A375 (cell line): ENCODE data around the gene GPR89A. TPM values are rescaled to one million over a fixed set of nuclear protein-coding genes. Genes with fewer than 3 reads are reported as not detected.

Experiments
- total RNA-seq: library from RNA; depleted of rRNA; stranded (reverse); fragments of >200 nt; shearing (Covaris generic); gene quantifications from 2 replicates; pipeline ENCODE4 v1.2.3, GENCODE V29; 2014; rRNA removed

The GPR89A gene
- total RNA-seq, result 19.1 and 20.0 TPM in 2 replicates

DNA sequence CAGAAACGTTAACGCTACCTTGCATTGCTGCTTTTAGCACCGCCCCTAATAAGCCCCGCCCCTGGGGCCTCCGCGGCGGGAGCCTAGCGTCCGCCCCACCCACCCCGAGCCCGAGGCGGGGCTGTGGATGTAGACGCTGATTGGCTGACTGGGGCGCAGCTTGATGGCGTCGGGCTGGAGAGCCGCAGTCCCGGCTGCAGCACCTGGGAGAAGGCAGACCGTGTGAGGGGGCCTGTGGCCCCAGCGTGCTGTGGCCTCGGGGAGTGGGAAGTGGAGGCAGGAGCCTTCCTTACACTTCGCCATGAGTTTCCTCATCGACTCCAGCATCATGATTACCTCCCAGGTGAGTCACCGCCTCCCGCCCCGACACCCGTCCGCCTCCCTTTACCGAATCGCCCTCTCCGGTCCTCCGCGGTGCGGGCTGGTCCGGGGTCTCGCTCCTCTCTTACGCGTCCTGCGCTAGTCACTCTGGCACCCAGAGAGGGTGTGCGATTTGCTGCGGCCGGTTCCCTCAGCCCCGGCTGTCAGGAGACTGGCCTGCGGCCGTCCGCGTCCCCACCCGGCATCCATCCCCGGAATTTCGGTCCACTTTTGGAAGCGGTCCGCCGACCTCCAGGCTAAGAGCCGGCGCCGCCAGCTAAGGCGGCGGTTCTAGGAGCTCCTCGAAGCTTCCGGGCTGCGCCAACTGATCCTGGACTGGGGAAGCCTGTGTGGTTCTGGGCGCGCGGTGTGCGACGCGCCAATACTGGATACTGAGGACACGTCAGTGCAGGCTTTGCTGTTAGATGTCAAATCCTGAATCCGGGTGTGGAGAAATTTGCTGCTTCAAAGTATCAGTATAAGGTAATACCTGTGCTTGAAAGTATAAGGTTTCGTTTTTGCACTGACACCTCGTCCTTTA lies at the start of gene GPR89A:
Gene GPR89A (plus strand): TSS at position 156 of the 901 bp plus-strand sequence. CDS start 146 bp downstream, at position 302.

DNA sequence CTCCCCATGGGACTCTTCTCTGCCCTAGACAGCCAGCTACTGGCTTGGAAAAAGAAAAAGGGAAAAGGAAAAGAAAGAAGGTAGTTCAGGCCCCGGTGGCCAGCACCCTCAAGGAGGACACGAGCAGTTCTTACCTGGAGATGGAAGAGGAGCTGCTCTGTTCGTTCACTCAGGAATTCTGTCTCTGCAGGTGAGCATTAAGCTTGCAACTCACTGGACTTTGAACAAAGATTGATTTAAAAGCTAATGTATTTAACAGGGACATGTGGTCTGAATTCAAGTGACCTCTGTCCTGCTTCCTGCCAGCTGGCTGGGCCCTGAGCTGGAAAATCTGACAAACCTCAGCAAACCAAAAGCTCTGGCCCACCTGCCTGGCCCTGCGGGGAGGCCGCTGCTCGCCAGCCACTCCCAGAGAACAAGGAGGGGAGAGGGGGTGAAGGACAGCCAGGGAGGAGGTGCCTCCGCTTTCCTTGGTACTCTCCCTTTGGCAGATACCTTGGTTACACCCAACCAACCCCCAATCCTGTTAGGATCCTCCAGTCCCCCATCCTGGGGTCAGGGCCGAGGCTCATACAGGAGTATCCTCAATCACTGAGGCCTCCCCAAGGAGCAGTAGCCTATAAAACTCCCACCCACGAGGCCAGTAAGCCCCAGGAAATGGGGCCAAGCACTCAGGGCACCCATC lies 99.5 kb downstream of the GPR89A start, which contains the start of gene PDZK1:
Gene PDZK1 (minus strand): TSS at position 186 of the 685 bp plus-strand sequence. CDS start 19,347 bp downstream, outside the sequence.

DNA sequence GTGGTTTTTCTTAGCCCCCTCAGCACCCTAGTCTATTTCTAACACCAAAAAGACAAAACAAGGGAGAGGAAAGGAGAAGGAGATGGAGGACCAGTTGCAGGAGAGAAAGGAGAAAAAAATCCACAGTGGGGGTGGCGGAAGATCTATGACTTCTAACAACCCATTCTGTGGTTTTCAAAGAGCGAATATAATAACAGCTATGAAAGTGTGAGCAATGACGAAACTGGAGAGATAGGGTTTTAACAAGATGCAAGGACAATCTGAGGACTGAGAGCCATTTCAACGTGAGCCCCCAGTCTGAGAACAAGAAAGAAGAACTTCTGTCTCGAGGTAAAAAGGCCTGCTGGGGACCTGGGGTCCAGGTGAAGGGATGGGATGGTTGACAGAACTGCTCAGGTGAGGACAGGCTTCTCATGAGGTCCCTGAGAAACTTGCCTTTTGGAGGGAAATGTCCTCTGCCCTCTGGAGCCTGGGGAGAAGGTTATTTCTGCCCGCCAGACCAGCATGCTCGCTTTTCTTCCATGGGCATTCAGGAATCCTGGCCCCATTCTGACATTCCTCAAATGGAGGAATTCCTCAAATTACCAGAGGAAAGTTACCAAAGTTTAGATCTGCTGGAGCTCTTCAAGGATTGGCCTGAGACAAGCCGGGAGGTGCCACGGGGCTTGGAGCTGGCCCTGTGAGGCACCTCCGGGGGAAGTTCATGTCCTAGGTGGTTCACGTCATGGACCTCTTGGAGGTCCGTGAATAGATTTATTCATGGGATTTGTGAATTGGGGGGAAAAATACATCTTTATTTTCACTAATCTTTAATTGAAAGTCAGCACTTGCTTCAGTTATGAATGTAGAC lies 111.7 kb downstream of the GPR89A start, which contains the start of gene CD160:
Gene CD160 (plus strand): TSS at position 270 of the 850 bp plus-strand sequence. CDS start 8,829 bp downstream, outside the sequence.

Other genes starting within 250 kb of the GPR89A start
- 3.4 and 4.2 TPM in 2 replicates for gene NBPF20, start 182.4 kb upstream of the GPR89A start, total RNA-seq
- 0.49 and 1.2 TPM in 2 replicates for gene PDZK1, start 99.4 kb downstream of the GPR89A start, total RNA-seq
- gene CD160, start 111.5 kb downstream of the GPR89A start, total RNA-seq, result not detected in 2 replicates
- 13.4 and 14.5 TPM in 2 replicates for gene RNF115, start 216.1 kb downstream of the GPR89A start, total RNA-seq
- gene POLR3C, start 216.2 kb downstream of the GPR89A start, total RNA-seq, result 79.1 and 86.5 TPM in 2 replicates
- 11.0 and 12.1 TPM in 2 replicates for gene NUDT17, start 237.6 kb downstream of the GPR89A start, total RNA-seq